ENCODE measurements around the gene STAC. TPM values are rescaled to one million over a fixed set of nuclear protein-coding genes. Genes with fewer than 3 reads are reported as not detected.

The STAC gene
- total RNA-seq, 4 donors from 2014 or later, result 0.87 to 1.7 (median 1.6) TPM

DNA sequence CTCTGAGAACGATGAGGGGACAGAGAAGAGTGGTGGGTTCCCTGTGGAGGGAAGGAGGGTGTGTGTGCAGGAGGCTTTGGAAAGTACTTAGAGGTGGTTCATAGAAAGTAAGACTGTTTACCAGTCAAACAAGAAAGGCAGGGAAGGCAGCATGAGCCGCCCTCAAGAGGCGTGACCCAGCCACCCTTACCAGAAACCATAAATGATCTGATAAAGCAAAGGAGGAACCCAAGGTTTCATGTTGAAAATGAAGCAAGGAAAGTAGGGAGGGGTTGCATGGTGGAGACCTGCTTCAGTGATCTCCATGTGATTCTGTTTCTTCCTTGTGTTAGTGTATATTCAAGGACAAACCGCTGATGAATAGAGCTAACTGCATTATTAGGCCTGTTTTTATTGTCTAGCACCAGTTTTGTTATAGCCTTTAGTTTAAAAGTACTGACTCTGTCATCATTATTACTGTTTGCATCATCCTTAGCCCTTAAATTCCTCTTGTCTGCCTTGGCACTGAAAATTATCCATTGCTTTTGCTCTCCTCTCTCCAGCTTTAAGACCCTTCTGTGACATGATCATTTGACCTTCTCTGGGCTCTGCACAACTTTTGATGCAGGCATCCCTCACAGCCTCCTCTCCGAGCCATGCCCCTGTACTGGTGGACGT, 96.1 kb downstream of the STAC start:
- DNase-seq, result no peak
- Histone ChIP-seq H3K9me3 (no peaks in the 10 kb centered on the region), H3K36me3 (no peaks in the 10 kb centered on the region), H3K27me3 (no peaks in the 10 kb centered on the region), H3K27ac (no peak overlapping the region), H3K4me3 (no peak overlapping the region), H3K4me1 (no peaks in the 10 kb centered on the region)
- intact Hi-C loops (cut with DNase I; ENCODE audit: low total_unique reads), result loop anchor here (10.0 kb wide), 1 partner anchor 72 kb away; no protein-coding TSS in a partner anchor
- ATAC-seq, result no peak
- in situ Hi-C loops (cut with MboI; ENCODE audit: low sequenced_read_pairs in 4 of 4), result no loop called here
- TF ChIP-seq CTCF (IDR thresholded peaks at IDR 0.05 in 4 of 5, conservative IDR thresholded peaks at IDR 0.05 in 1 of 5) (no peak), POLR2A (IDR thresholded peaks at IDR 0.05) (no peak)

- ATAC-seq (peak in 1 of 2 donors; percentile 33), DNase-seq (no peak)
- TF ChIP-seq CTCF (IDR thresholded peaks at IDR 0.05 in 4 of 5, conservative IDR thresholded peaks at IDR 0.05 in 1 of 5) (no peak), POLR2A (IDR thresholded peaks at IDR 0.05) (no peak)
- H3K4me1 ChIP-seq, result no peaks in the 10 kb centered on the region
- H3K36me3 ChIP-seq, result no peaks in the 10 kb centered on the region
- in situ Hi-C loops (cut with MboI; ENCODE audit: low sequenced_read_pairs in 4 of 4), result no loop called here
- no peaks in the 10 kb centered on the region for H3K9me3 ChIP-seq
- intact Hi-C loops (cut with DNase I; ENCODE audit: low total_unique reads), result loop anchor here (10.0 kb wide), 1 partner anchor 73 kb away; no protein-coding TSS in a partner anchor
- no peak overlapping the region for H3K27ac ChIP-seq
- H3K27me3 ChIP-seq, result no peaks in the 10 kb centered on the region
- H3K4me3 ChIP-seq, result no peak overlapping the region
Measured at GRCh38 chr3:36477655-36478054, 97.4 kb downstream of the STAC start.

DNA sequence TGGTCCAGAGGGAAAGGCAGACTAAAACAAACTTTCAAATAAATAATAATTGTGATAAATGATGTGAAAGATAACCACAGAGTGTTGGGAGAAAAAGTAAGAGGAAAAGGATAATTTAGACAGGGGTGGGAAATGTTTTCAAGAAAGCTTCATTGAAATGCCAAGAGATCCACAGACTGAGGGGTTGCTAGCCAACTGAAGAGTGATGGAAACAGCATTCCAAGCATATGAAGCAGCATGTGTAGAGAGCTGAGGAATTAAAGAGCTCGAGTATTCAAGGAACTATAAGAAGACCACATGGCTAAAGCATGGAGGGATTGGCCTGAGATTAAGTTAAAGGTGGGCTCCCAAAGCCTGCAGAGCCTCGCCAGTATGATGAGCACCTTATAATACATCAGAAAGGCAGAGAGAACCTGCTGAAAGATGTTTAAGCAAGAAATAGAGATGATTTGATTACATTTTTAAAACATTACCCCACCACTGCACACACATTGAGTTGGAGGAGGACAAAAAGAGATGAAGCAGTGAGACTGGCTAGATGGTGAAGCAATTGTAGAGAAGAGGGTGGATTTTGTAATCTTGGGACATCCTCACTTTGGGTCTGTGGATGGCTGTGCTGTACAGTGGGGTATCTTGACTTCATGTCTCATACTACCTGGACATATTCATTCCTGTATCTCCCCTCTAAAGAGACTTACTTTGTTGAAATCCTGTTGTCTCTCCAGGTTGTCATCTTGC, 100.8 kb downstream of the STAC start:
- intact Hi-C loops (cut with DNase I; ENCODE audit: low total_unique reads), result no loop called here
- no peak for ATAC-seq
- Histone ChIP-seq H3K27ac (no peak overlapping the region), H3K4me3 (no peak overlapping the region), H3K27me3 (no peaks in the 10 kb centered on the region), H3K4me1 (no peaks in the 10 kb centered on the region), H3K9me3 (no peaks in the 10 kb centered on the region), H3K36me3 (no peaks in the 10 kb centered on the region)
- in situ Hi-C loops (cut with MboI; ENCODE audit: low sequenced_read_pairs in 4 of 4), result no loop called here
- DNase-seq, result no peak
- no peak for TF ChIP-seq CTCF (IDR thresholded peaks at IDR 0.05 in 4 of 5, conservative IDR thresholded peaks at IDR 0.05 in 1 of 5)

DNA sequence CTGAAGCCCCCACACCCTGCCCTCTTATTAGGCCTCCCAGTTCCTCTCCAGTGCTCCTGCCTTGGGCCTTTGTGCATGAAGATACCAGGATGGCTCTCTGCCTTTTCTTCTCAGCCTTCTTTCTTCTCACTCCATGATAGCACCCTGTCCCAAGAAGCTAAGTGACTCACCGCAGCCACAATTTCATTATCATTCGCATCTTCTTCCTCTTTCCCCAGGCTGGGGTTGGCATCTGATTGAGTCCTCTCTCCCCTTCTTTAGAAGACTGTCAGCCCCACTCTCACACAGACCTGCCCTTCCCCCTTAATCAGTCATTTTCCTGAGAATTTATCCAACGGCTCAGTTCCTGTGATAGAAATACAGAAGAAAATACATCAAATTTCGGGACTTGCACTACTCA, 102.0 kb downstream of the STAC start:
- Histone ChIP-seq H3K27me3 (no peaks in the 10 kb centered on the region), H3K27ac (no peak overlapping the region), H3K4me1 (no peaks in the 10 kb centered on the region), H3K9me3 (no peaks in the 10 kb centered on the region), H3K4me3 (no peak overlapping the region), H3K36me3 (no peaks in the 10 kb centered on the region)
- in situ Hi-C loops (cut with MboI; ENCODE audit: low sequenced_read_pairs in 4 of 4) (no loop called here), intact Hi-C loops (cut with DNase I; ENCODE audit: low total_unique reads) (no loop called here)
- no peak for ATAC-seq
- TF ChIP-seq POLR2A (IDR thresholded peaks at IDR 0.05) (no peak), CTCF (IDR thresholded peaks at IDR 0.05 in 4 of 5, conservative IDR thresholded peaks at IDR 0.05 in 1 of 5) (no peak)
- DNase-seq, result no peak

Measured in gastrocnemius medialis (tissue), 4 donors.